Ovary (tissue), 9 donors: ENCODE data around the gene RABL6. TPM values are rescaled to one million over a fixed set of nuclear protein-coding genes. Genes with fewer than 3 reads are reported as not detected.
A peak's percentile ranks its signal among the peaks of the same experiment; 100 is the strongest.

Source experiments
- DNase-seq, 5 donors: peaks; one replicate each; pipeline ENCODE4 v3.0.0-alpha.2; 2019 to 2020
- H3K27ac ChIP-seq, 2 donors: fragments of 200-600 bp; one replicate each; pipeline versions ENCODE4 v1.5.1 to v1.8.0; 2019 to 2022
- H3K27me3 ChIP-seq: fragments of 200-600 bp; one replicate; pipeline ENCODE4 v1.8.0; 2022
- H3K36me3 ChIP-seq: fragments of 200-600 bp; sonication (generic); one replicate; pipeline ENCODE4 v1.5.1; 2019
- H3K4me1 ChIP-seq: one replicate; pipeline ENCODE4 v1.8.1; 2013; ENCODE audit warnings: mild to moderate bottlenecking, moderate library complexity; ENCODE audit not compliant: insufficient read depth
- H3K4me3 ChIP-seq: fragments of 200-600 bp; sonication (generic); one replicate; pipeline ENCODE4 v1.5.1; 2017
- H3K9me3 ChIP-seq, 2 donors: fragments of 200-600 bp in 1 of 2; sonication (generic) in 1 of 2; one replicate each; pipeline versions ENCODE4 v1.5.1 to v1.8.1; 2013 to 2019; ENCODE audit warnings: mild to moderate bottlenecking in 1 of 2, moderate library complexity in 1 of 2
- EP300 ChIP-seq: sonication (generic); formaldehyde crosslinking; IDR thresholded peaks from one replicate; pipeline ENCODE4 v1.6.1; 2017; ENCODE audit warnings: antibody characterized with exemption
- POLR2A ChIP-seq: fragments of 450-650 bp; IDR thresholded peaks from one replicate; pipeline ENCODE4 v1.6.1; 2017; ENCODE audit warnings: antibody characterized with exemption, mild to moderate bottlenecking, moderate library complexity
- WGBS, 3 donors: extraction: QIAGEN DNeasy Blood & Tissue Kit in 1 of 3; methylation state at CpG; one replicate each; pipeline versions ENCODE4 v1.1.5 to v1.1.7; 2013 to 2017; 5-methylcytosine and 5-hydroxymethylcytosine counted together
- intact Hi-C, 4 donors: fragments of 100-400 bp; cut with DNase I; formaldehyde crosslinking; loops; one replicate each; pipeline versions ENCODE4 v1.11.0 to v1.15.1; 2022 to 2023
- polyA plus RNA-seq, 2 donors: library from polyadenylated mRNA; stranded (reverse); fragments of 200-250 nt in 1 of 2; fragments of 350-450 nt in 1 of 2; fragmentation: Illumina TruSeq in 1 of 2; extraction: RNeasy Lipid Tissue Mini Kit (QIAGEN cat#74804) in 1 of 2; gene quantifications; one replicate each; pipeline ENCODE4 v1.2.3, GENCODE V29; 2013 to 2014
- total RNA-seq, 7 donors: library from RNA; depleted of rRNA in 2 of 7; stranded (reverse); fragments of >200 nt in 2 of 7; fragmentation: NEBNext Ultra II Directional in 3 of 7; extraction: Animal tissue kit (Norgen Biotek cat#: 25700) in 3 of 7; gene quantifications; one replicate each; pipeline versions ENCODE4 v1.1.0 to v1.2.4, GENCODE V29; 2016 to 2023
- TF ChIP-seq, protein P1 (sequence below), 3 donors: fragments of 450-650 bp in 2 of 3; fragments of 200-600 bp in 1 of 3; IDR thresholded peaks; one replicate each; pipeline versions ENCODE4 v1.5.1 to v1.8.0; 2016 to 2022; ENCODE audit warnings: antibody characterized with exemption in 3 of 3, mild to moderate bottlenecking in 1 of 3
- donor health status: DM: no; HTN: no; CAD: no; lungs with moderate emphysema.
- donor health status: DM: no; HTN: no; CAD: no.
- donor health status: Bipolar disorder and iron deficiency.
- donor health status: DM: yes; HTN: yes; CAD: no.
- donor health status: DM: no; HTN: no; CAD: no.
- donor health status: DM: yes; HTN: yes; CAD: no.

Gene RABL6
- total and polyA plus RNA-seq, 9 donors = 22.6 to 65.4 (median 49.4) TPM

DNA sequence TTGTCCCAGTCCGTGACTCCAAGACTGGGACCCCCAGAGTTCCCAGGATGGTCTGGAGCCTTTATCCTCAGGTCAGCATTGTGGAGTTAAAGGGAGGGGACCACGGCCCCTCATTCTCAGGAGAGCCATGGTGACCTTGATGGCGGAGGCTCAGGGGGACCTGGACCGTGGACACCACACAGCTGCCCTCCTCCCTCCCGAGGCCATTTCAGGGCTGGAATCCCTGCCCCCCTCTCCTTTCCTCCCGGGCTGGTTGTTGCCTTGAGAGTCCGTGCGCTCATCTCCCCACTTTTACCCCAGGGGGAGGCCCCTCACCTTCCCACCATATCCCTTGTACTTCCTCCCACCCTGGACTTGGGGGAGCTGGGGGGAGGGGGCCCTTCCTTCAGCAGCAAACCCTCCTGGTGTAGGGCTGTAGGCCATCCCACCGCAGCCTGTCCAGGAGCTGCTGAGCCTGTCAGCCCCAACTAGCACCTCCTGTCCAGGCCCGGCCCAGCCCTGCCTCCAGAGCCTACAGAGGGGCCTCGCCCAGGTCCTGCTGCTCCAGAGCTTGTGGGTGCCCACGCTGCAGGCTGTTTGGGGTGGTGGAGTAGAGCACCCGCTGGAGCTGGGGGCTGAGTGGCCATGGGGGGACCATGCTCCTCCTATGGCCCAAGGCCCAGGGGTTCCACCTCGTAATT, 20.2 kb downstream of the RABL6 start:
- WGBS, 3 donors = 85 to 96% (median 92%) methylated on average over 14 of the region's 14 CpGs
- no peaks in the 10 kb centered on the region for H3K36me3 ChIP-seq
- no peak for TF ChIP-seq EP300
- TF ChIP-seq, protein P1, sequence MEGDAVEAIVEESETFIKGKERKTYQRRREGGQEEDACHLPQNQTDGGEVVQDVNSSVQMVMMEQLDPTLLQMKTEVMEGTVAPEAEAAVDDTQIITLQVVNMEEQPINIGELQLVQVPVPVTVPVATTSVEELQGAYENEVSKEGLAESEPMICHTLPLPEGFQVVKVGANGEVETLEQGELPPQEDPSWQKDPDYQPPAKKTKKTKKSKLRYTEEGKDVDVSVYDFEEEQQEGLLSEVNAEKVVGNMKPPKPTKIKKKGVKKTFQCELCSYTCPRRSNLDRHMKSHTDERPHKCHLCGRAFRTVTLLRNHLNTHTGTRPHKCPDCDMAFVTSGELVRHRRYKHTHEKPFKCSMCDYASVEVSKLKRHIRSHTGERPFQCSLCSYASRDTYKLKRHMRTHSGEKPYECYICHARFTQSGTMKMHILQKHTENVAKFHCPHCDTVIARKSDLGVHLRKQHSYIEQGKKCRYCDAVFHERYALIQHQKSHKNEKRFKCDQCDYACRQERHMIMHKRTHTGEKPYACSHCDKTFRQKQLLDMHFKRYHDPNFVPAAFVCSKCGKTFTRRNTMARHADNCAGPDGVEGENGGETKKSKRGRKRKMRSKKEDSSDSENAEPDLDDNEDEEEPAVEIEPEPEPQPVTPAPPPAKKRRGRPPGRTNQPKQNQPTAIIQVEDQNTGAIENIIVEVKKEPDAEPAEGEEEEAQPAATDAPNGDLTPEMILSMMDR (IDR thresholded peaks at IDR 0.05) = no peak
- TF ChIP-seq POLR2A = no peak
- no peak overlapping the region for H3K27ac ChIP-seq
- no peaks in the 10 kb centered on the region for H3K27me3 ChIP-seq
- H3K4me3 ChIP-seq = no peak overlapping the region
- no peak for DNase-seq
- H3K4me1 ChIP-seq = no peaks in the 10 kb centered on the region
- no peaks in the 10 kb centered on the region for H3K9me3 ChIP-seq
- intact Hi-C loops = no loop called here

DNA sequence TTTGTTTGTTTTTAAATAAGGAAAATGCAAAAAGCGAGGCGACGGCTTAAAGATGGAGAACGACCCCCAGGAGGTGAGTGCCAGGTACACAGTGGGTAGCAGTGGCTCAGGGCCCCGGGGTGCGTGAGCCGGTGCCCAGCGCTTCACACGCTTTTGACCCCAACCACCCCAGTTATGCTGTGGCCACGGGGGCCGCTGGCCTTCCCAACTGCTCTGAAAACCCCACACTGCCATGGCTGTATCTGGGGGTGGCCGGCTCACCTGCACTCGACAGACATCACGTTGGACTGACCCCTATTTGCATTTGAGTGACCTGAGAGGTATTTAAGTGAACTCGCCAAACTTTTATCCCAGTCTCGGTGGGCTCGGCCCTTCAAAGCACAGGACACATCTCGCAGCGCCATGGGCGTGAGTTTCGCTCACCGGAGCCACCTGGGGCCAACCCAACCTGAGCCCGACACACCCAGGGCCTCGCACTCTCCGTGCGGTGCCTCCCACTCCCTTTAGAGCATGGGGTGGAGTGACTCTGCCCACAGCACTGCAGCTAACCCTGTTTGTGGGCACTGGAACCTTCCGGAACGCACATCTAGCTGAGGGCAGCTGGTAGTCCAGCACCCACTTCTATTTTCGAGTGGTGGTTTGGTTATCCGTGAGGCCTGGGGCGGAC, 20.9 kb downstream of the RABL6 start:
- intact Hi-C loops = no loop called here
- Histone ChIP-seq H3K36me3 (no peaks in the 10 kb centered on the region), H3K9me3 (no peaks in the 10 kb centered on the region), H3K27me3 (no peaks in the 10 kb centered on the region), H3K4me1 (no peaks in the 10 kb centered on the region), H3K27ac (no peak overlapping the region), H3K4me3 (no peak overlapping the region)
- DNase-seq = peak in 1 of 5 donors; percentile 25
- WGBS, 3 donors = 91 to 95% (median 93%) methylated on average over 31 of the region's 31 CpGs
- no peak for TF ChIP-seq POLR2A
- TF ChIP-seq EP300 = no peak
- TF ChIP-seq, protein P1 (IDR thresholded peaks at IDR 0.05) = no peak

DNA sequence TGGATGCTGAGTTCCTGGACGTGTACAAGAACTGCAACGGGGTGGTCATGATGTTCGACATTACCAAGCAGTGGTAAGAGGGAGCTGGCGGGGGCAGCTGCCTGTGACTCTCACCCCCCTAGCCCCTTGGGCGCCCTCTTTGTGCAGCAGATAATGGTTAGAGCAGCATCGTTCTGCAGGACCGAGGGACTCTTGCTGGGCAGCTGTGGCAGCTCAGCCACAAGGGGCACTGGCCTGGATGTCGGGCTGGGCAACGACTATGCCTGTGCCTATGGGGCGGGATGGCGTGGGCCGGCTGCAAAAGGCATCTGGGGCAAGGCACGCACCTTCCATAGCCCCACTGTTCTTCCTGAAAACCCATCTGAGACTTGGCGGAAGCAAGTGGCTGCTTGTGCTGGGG, 21.7 kb downstream of the RABL6 start:
- Histone ChIP-seq H3K4me1 (no peaks in the 10 kb centered on the region), H3K27me3 (no peaks in the 10 kb centered on the region), H3K9me3 (no peaks in the 10 kb centered on the region), H3K4me3 (no peak overlapping the region), H3K27ac (no peak overlapping the region), H3K36me3 (no peaks in the 10 kb centered on the region)
- intact Hi-C loops = no loop called here
- no peak for TF ChIP-seq POLR2A
- TF ChIP-seq EP300 = no peak
- TF ChIP-seq, protein P1 (IDR thresholded peaks at IDR 0.05) = no peak
- DNase-seq = peak in 2 of 5 donors; percentile 8 to 18
- WGBS, 3 donors = 85 to 90% (median 89%) methylated on average over 10 to 14 of the region's 14 CpGs

DNA sequence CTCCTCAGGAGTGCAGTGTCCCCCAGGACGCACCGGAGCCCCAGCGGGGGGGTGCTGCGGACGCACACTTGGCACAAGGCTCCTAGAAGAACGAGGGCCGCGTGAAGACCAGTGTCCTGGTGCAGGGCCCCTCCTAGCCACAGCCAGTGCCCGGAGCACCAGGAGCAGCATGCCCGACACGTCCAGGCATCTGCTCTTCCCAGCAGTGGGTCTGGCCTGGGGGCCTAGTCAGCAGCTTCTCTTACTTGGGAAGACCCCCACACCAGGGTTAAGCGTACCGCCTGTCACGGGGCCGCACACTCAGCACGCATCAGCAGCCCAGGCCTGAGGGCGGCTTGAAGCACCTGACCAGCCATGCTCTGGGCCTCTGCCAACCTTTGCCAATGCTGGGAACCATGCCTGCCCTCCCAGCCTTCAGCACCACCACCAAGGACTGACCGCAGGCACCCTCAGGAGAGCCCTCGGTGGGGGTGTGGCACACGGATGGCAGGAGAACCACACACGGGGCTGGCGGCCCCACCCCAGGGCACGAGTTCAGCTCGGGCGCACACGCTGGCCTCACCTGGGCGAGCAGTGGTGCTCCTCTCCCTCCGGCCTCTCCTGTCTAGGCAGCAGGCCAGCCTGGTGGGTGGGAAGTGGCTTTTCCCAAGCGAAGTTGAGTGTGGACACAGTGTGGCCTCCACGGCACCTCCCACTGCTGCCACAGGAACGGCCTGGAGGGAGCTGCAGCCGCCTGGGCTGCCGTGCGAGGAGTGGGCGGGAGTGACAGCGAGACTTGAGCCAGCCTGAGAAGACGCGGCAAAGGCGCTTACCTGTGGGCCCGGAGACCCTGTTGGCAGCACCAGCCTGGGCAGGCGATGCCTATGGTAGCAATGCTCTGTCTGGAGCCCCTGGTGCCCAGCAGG, 22.5 kb downstream of the RABL6 start:
- intact Hi-C loops = no loop called here
- H3K9me3 ChIP-seq = no peaks in the 10 kb centered on the region
- 87 to 90% (median 87%) methylated on average over 29 to 41 of the region's 41 CpGs for WGBS, 3 donors
- H3K4me1 ChIP-seq = no peaks in the 10 kb centered on the region
- peak in 3 of 5 donors; percentile 10 to 28 (median 22) for DNase-seq
- no peaks in the 10 kb centered on the region for H3K36me3 ChIP-seq
- H3K27ac ChIP-seq = no peak overlapping the region
- H3K27me3 ChIP-seq = no peaks in the 10 kb centered on the region
- H3K4me3 ChIP-seq = no peak overlapping the region
- TF ChIP-seq EP300 (no peak), POLR2A (no peak)
- TF ChIP-seq, protein P1 (IDR thresholded peaks at IDR 0.05) = no peak
